Raji (cell line): ENCODE results near the gene TRIM51.
"Not testable (repeated sequence)": the region's sequence is repeated elsewhere in the genome, so short reads cannot be mapped to it uniquely, and the experiment has no call there.

ENCODE experiments used
- POLR2A ChIP-seq: IDR thresholded peaks from 2 replicates; pipeline ENCODE4 v1.6.1; 2011; ENCODE audit warnings: low read depth, low read length, control low read depth; ENCODE audit not compliant: insufficient read depth

Gene TRIM51, protein sequence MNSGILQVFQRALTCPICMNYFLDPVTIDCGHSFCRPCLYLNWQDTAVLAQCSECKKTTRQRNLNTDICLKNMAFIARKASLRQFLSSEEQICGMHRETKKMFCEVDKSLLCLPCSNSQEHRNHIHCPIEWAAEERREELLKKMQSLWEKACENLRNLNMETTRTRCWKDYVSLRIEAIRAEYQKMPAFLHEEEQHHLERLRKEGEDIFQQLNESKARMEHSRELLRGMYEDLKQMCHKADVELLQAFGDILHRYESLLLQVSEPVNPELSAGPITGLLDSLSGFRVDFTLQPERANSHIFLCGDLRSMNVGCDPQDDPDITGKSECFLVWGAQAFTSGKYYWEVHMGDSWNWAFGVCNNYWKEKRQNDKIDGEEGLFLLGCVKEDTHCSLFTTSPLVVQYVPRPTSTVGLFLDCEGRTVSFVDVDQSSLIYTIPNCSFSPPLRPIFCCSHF

DNA sequence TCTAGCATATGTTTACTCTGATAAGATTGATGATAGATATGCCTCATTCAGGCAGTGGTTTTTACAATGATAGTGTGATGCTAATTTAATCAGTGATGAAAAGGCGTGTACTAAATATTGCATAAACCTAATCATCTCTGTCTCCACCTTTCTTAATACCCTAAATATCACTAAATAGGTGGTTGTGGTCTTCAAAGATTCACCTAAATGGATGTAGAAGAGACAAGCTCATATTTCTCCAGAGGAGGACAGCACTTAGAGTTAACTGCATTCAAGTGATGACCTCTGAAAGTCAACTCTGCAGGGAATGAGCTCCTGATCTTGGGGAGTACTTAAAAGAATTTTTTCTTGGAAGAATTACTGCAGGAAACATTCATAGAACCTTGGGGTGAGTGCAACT, at the start of gene TRIM51:
Gene TRIM51, plus strand, starts transcription at position 301 of the 400 bp plus-strand sequence. CDS start 2,132 bp downstream, outside the sequence.
- TF ChIP-seq POLR2A = not testable (repeated sequence)

DNA sequence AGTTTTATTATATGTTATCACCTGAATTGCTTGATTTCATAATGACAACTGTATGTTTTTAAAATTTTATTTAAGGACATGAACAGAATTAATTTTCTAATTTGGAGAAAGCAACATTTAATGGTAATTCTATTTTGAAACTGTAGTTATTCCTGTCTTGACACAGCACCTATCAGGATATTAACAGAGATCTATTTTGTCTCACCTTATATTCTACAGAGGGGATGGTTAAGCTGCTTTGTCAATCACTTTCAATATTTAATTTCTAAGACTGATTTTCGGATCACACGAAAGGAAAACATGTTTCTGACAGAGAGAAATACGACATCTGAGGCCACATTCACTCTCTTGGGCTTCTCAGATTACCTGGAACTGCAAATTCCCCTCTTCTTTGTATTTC, 44.6 kb upstream of the TRIM51 start, which contains the start of gene OR5D16:
Gene OR5D16, plus strand, starts transcription at position 301 of the 400 bp plus-strand sequence. Its CDS starts 0 bp downstream, at position 301.
- TF ChIP-seq POLR2A = no peak

DNA sequence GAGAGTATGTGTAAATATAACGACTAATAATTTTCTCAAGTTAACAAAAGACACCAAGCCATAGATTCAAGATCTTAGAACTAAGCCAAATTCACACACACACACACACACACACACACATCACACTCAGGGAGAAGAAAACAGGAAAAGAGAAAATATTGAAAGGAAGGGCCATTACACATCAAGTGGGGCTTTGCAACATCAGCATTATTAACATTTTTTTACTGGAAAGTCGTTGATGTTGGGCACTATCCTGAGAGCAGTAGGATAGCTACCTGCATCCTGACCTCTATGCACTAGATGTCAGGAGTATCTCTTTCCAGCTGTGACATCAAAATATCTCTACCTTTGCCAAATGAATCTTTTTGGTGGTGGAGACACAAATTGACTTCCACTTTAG, 35.6 kb upstream of the TRIM51 start:
- TF ChIP-seq POLR2A = no peak

DNA sequence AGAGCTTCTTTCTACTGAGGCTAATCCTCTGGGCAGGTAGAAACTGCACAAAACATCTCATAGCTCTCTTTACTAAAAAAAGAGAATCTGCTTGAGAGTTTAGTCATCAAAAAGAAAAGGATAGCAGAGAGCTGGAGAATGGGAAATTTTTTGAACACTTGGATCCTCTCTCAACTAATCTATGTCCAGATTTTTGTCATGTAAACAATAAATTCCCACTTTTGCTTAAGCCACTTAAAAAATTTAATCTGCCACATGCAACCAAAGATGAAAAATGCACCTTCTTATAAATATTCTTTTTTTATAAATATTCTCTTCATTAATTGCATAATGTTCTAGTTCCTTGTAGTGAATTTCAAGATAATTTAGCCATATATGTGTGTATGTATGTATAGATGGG, 34.1 kb upstream of the TRIM51 start:
- TF ChIP-seq POLR2A = no peak

DNA sequence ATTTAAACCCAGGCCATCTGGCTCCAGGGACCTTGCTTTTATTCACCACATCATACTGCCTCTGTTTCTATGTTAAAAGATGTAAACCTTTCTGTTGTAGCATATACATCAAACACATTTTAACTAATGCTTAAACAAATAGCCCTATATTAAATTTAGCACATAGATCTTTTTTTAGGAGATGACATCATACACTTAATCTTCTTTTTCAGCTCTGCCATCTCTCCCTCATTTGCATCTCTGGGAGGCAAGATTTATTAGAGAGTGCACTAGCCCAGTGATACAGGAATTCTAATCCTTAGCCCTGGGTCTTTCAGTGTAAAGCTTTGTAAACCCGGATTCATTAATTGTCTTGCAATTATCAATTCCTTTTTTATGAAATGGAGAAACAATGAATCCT, 31.0 kb upstream of the TRIM51 start:
- TF ChIP-seq POLR2A = no peak

DNA sequence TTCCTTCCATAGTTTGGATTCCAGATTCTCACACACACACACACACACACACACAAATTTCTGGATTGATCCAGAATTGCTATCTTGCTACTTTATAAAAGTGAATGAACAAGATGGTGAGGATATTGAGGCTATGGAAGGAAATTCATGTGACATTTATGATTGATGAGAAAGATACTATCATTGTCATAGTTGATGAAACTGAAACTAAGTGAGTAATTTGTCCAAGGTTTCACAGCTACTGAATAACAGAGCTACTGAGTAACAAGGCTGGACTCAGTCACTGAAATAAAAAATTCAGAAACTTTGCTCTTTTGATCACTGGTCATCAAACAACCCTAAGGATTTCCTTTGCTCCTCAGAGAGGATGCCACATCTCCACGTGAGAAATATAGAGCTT, 28.4 kb upstream of the TRIM51 start:
- TF ChIP-seq POLR2A = no peak

DNA sequence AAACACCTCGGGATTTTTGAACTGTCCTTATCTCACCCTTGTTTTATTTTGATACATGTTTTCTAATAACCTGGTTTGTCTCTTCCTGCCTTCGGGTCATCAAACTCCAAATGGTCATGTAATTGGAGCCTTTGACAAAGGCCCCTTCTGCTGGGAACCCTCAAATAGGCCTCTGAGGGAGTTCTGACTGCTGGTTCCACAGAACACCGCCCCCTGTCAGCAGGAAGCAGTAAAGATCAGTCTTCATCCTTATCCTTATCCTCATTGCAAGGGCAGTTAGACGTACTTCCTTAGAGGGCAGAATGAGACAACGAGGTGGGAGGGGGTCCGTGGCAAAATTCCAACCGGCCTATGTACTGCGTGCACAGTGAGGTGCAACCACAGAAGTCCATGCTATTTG, 12.1 kb downstream of the TRIM51 start:
- TF ChIP-seq POLR2A = no peak

DNA sequence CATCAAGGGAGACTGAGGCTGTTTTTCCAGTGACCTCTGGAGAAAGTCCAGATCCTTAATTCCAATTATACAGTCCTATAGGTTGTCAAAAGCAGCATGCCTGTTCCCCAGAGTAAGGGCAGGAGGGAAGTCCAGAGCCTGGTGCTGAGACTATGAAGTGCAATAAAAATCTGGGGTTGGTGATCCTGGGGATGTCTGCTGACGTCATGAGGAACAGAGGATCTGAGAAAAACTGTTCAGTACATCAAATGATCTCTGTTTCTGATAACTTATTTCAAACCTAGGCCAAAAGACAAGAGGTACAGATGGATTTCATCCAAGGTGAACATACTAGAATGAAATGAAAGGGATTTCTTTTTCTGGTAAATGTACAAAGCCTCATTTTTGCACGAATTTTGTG, 19.2 kb downstream of the TRIM51 start:
- TF ChIP-seq POLR2A = no peak

DNA sequence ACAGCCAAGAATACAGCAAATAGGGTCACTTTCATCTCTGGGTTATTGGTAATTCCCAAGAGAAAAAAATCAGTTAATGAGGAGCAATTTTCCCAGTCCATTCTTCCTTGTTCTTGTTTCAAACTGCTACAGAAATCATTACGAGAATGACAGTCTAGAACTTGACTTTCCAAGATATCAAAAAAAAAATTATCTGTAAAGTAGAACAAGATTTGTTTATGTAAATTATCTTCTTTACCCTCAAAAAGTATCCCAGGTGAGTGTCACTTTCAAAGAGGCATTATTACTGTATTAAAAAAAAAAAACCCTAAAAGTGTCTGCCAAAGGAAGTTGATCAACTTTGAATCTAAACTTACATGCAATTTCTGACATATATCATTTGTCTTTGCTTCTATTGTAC, 31.4 kb downstream of the TRIM51 start, which contains the start of gene OR5W2:
Gene OR5W2, minus strand, starts transcription at position 101 of the 400 bp plus-strand sequence. Its CDS starts 0 bp downstream, at position 101.
- no peak for TF ChIP-seq POLR2A

DNA sequence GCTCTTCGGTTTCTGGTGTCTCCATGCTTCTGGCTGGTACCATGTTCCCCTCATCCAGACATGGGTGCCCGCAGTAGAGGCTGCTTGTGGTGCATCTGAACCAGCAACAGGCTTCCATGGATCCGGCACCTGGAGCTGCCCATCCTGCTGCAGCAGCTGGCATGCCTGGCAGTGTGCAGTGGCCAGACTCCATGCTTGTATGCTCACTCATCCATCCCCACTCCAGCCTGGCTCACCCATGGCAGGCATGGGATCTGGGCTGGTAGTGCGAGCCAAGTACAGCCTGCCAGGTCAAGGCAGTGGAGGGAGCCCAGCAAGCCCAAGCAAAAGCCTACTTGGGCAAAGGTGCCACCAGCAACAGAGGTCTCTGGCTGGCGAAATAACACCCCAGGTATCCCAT, 37.4 kb downstream of the TRIM51 start:
- no peak for TF ChIP-seq POLR2A

DNA sequence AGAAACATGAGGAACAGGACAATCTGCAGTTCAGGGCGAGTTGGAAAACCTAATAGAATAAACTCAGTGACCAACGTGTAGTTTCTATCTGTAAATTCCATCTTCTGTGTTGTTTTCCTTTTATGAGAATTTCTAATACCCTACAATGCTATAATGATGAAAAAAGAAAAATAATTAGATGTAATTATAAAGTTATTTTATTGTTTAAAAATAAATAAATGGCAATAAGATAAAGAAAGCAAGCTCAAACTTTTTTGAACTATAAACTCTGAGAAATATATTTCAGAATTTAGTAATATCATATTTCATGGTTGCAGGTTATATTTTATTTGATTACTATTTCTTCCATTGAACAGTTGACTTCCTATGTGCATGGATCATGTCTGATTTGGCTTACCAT, 53.2 kb downstream of the TRIM51 start, which contains the start of gene OR5I1:
Gene OR5I1, minus strand, starts transcription at position 101 of the 400 bp plus-strand sequence. Its CDS starts 0 bp downstream, at position 101.
- TF ChIP-seq POLR2A = no peak
